ENCODE results near the gene ZNF626. TPM values are rescaled to one million over a fixed set of nuclear protein-coding genes. Genes with fewer than 3 reads are reported as not detected.

ZNF626 gene
- total RNA-seq, result 10 to 100 TPM; 11.4 to 16.7 (median 13.0) TPM
- total RNA-seq (2013), result 15.9 TPM

GRCh38 chr19:20661150-20661819 lies at the start of gene ZNF626:
Gene ZNF626 (minus strand): TSS chr19:20661571. CDS start chr19:20661446, 125 bp downstream.
- Mint-ChIP-seq H3K4me1 (peaks cover 34 to 35% of the 10 kb centered on the region in 2 donors), H3K4me3 (peak within 1 kb of the TSS; percentile 96), H3K9me3 (no peaks in the 10 kb centered on the region), H3K27ac (peak within 1 kb of the TSS; percentile 96), H3K36me3 (peaks cover 11% of the 10 kb centered on the region), H3K27me3 (ENCODE audit: low read depth in 2 of 2) (no peaks in the 10 kb centered on the region)
- Histone ChIP-seq H3K4me3 (ENCODE audit: low read length) (peak within 1 kb of the TSS; percentile 77), H3K27me3 (ENCODE audit: control insufficient read depth, insufficient read depth, low read length) (no peaks in the 10 kb centered on the region), H3K9me3 (ENCODE audit: control insufficient read depth, insufficient read depth, low read length) (no peaks in the 10 kb centered on the region), H3K4me1 (ENCODE audit: control insufficient read depth, insufficient read depth, low read length) (peaks cover 13% of the 10 kb centered on the region), H3K36me3 (ENCODE audit: control insufficient read depth, insufficient read depth, low read length) (peaks cover 8% of the 10 kb centered on the region), H3K27ac (ENCODE audit: low read length) (peak within 1 kb of the TSS; percentile 89)
- DNase-seq (peak; percentile 89 to 97), ATAC-seq (peak; percentile 97 to 99 (median 98))
- no peak for TF ChIP-seq CTCF (IDR thresholded peaks at IDR 0.05)
- WGBS (ENCODE audit: insufficient coverage), result 4% methylated on average over 25 of the region's 25 CpGs
- intact Hi-C loops (cut with micrococcal nuclease), result loop anchor here (1.0 to 5.0 kb wide), 3 partner anchors 96 to 261 kb away; partner anchors contain the start of genes ZNF66, ZNF737 and ZNF85

GRCh38 chr19:20669263-20669662 lies 7.9 kb upstream of the ZNF626 start:
- intact Hi-C loops (cut with micrococcal nuclease), result no loop called here
- Histone ChIP-seq H3K4me1 (ENCODE audit: control insufficient read depth, insufficient read depth, low read length) (no peaks in the 10 kb centered on the region), H3K27ac (ENCODE audit: low read length) (no peak overlapping the region), H3K9me3 (ENCODE audit: control insufficient read depth, insufficient read depth, low read length) (no peaks in the 10 kb centered on the region), H3K36me3 (ENCODE audit: control insufficient read depth, insufficient read depth, low read length) (no peaks in the 10 kb centered on the region), H3K27me3 (ENCODE audit: control insufficient read depth, insufficient read depth, low read length) (no peaks in the 10 kb centered on the region), H3K4me3 (ENCODE audit: low read length) (no peak overlapping the region)
- WGBS (ENCODE audit: insufficient coverage), result 94% methylated on average over 9 of the region's 9 CpGs
- Mint-ChIP-seq H3K9me3 (no peaks in the 10 kb centered on the region), H3K36me3 (no peaks in the 10 kb centered on the region), H3K27me3 (ENCODE audit: low read depth in 2 of 2) (peaks cover 0 to 6% of the 10 kb centered on the region in 2 donors), H3K27ac (no peak overlapping the region), H3K4me3 (no peak overlapping the region), H3K4me1 (peaks cover 0 to 3% of the 10 kb centered on the region in 2 donors)
- DNase-seq (no peak), ATAC-seq (no peak)
- no peak for TF ChIP-seq CTCF (IDR thresholded peaks at IDR 0.05)

GRCh38 chr19:20667281-20667680 lies 5.9 kb upstream of the ZNF626 start:
- Histone ChIP-seq H3K27ac (ENCODE audit: low read length) (no peak overlapping the region), H3K4me3 (ENCODE audit: low read length) (no peak overlapping the region), H3K9me3 (ENCODE audit: control insufficient read depth, insufficient read depth, low read length) (no peaks in the 10 kb centered on the region), H3K36me3 (ENCODE audit: control insufficient read depth, insufficient read depth, low read length) (no peaks in the 10 kb centered on the region), H3K4me1 (ENCODE audit: control insufficient read depth, insufficient read depth, low read length) (no peaks in the 10 kb centered on the region), H3K27me3 (ENCODE audit: control insufficient read depth, insufficient read depth, low read length) (no peaks in the 10 kb centered on the region)
- 93% methylated on average over 3 of the region's 4 CpGs for WGBS (ENCODE audit: insufficient coverage)
- no peaks in the 10 kb centered on the region for H3K9me3 Mint-ChIP-seq
- intact Hi-C loops (cut with micrococcal nuclease), result no loop called here
- H3K27ac Mint-ChIP-seq, result no peak overlapping the region
- TF ChIP-seq CTCF (IDR thresholded peaks at IDR 0.05), result no peak
- ATAC-seq, result no peak
- no peak for DNase-seq
- H3K36me3 Mint-ChIP-seq, result no peaks in the 10 kb centered on the region
- no peaks in the 10 kb centered on the region for H3K27me3 Mint-ChIP-seq (ENCODE audit: low read depth in 2 of 2)
- no peak overlapping the region for H3K4me3 Mint-ChIP-seq
- peaks cover 0 to 7% of the 10 kb centered on the region in 2 donors for H3K4me1 Mint-ChIP-seq
